Measurements from ENCODE around the gene TTLL11.
"Not testable (repeated sequence)": the region's sequence is repeated elsewhere in the genome, so short reads cannot be mapped to it uniquely, and the experiment has no call there.

The TTLL11 gene

DNA sequence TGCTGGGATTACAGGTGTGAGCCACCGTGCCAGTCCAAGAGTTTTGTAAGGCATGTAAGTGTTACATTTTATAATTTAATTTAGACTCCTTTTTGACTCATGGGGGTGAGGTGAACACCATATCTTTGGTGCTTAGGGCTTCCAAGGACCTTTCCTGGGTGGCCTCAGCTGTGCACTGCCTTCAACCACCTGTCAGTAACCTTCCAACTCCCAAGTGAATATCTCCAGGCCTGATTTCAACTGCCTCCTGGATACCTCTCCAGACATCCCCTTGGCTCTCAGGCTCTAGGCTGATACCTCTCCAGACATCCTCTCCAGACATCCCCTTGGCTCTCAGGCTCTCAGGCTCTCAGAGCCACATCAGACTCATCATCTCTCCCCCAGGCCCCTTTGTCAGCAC, 30.9 kb upstream of the TTLL11 start:
- no peaks in the 10 kb centered on the region for H3K36me3 ChIP-seq (ENCODE audit: control insufficient read depth in 2 of 2, insufficient read depth in 2 of 2, low read length in 2 of 2)

GRCh38 chr9:122122903-122123632, 30.0 kb upstream of the TTLL11 start:
- H3K9ac ChIP-seq (ENCODE audit: low read length in 2 of 2), result no peak overlapping the region
- peaks cover 18% of the 10 kb centered on the region for H3K4me1 ChIP-seq (ENCODE audit: control insufficient read depth, insufficient read depth, low read length)
- H3K27ac ChIP-seq (ENCODE audit: low read length), result no peak overlapping the region

More for the DNA sequence above, 30.9 kb upstream of the TTLL11 start:
- Histone ChIP-seq H3K9ac (ENCODE audit: low read length in 2 of 2) (no peak overlapping the region), H3K9me3 (ENCODE audit: control insufficient read depth in 2 of 2, low read length in 2 of 2) (no peaks in the 10 kb centered on the region), H3K4me1 (ENCODE audit: control insufficient read depth, insufficient read depth, low read length) (peaks cover 18% of the 10 kb centered on the region), H3K27ac (ENCODE audit: low read length) (no peak overlapping the region), H3K27me3 (ENCODE audit: control insufficient read depth in 1 of 2, insufficient read depth in 2 of 2, low read length in 2 of 2) (peaks cover 0 to 5% of the 10 kb centered on the region in 2 donors), H3K4me3 (ENCODE audit: low read length in 2 of 2) (no peak overlapping the region)

DNA sequence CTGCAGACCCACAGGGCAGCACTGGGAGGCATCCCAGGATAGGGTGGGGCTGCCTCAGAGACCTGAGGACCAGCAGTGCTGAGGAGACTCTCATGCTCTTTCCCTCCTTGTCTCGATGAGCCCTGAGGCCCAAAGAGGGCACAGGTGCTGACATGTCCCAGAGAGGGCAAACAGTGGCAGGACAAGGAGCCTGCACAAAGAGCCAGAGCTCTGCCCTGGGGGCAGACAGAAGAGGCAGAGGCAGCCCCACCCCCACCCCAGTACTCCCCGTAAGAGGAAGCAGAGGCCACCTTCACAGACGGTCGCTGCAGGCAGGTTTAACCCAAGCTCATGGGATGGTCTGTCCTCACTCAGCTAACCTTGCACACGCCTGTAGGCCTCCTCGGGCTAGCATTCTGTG, 29.4 kb upstream of the TTLL11 start:
- Histone ChIP-seq H3K9ac (ENCODE audit: low read length in 2 of 2) (no peak overlapping the region), H3K9me3 (ENCODE audit: control insufficient read depth in 2 of 2, low read length in 2 of 2) (no peaks in the 10 kb centered on the region), H3K36me3 (ENCODE audit: control insufficient read depth in 2 of 2, insufficient read depth in 2 of 2, low read length in 2 of 2) (no peaks in the 10 kb centered on the region), H3K4me1 (ENCODE audit: control insufficient read depth, insufficient read depth, low read length) (peaks cover 18% of the 10 kb centered on the region), H3K27ac (ENCODE audit: low read length) (no peak overlapping the region), H3K4me3 (ENCODE audit: low read length in 2 of 2) (no peak overlapping the region), H3K27me3 (ENCODE audit: control insufficient read depth in 1 of 2, insufficient read depth in 2 of 2, low read length in 2 of 2) (peaks cover 0 to 5% of the 10 kb centered on the region in 2 donors)

More at GRCh38 chr9:122122903-122123632, 30.0 kb upstream of the TTLL11 start:
- H3K27me3 ChIP-seq (ENCODE audit: control insufficient read depth in 1 of 2, insufficient read depth in 2 of 2, low read length in 2 of 2), result peaks cover 0 to 5% of the 10 kb centered on the region in 2 donors
- H3K4me3 ChIP-seq (ENCODE audit: low read length in 2 of 2), result no peak overlapping the region
- H3K9me3 ChIP-seq (ENCODE audit: control insufficient read depth in 2 of 2, low read length in 2 of 2), result no peaks in the 10 kb centered on the region
- no peaks in the 10 kb centered on the region for H3K36me3 ChIP-seq (ENCODE audit: control insufficient read depth in 2 of 2, insufficient read depth in 2 of 2, low read length in 2 of 2)

DNA sequence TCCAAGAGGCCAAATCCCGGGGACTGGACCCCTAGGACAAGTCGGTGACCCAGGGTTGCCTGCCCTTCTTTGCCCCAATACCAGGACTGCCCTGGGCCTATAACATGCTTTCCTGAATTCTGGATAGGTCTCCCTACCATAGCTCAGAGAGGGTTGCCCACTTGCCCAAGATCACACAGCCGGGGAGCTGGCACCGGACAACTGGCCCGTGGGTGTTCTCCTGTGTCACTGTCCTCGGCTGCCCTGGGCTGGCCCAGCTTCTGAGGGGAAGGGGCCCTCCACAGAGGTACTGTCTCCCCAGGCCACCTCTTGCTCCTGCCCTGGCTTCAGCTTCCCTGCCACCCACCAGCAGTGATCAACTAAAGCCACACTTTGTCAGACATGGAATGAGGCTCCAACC, 28.8 kb upstream of the TTLL11 start:
- no peaks in the 10 kb centered on the region for H3K36me3 ChIP-seq (ENCODE audit: control insufficient read depth in 2 of 2, insufficient read depth in 2 of 2, low read length in 2 of 2)
- peaks cover 0 to 5% of the 10 kb centered on the region in 2 donors for H3K27me3 ChIP-seq (ENCODE audit: control insufficient read depth in 1 of 2, insufficient read depth in 2 of 2, low read length in 2 of 2)
- no peaks in the 10 kb centered on the region for H3K9me3 ChIP-seq (ENCODE audit: control insufficient read depth in 2 of 2, low read length in 2 of 2)
- H3K4me3 ChIP-seq (ENCODE audit: low read length in 2 of 2), result no peak overlapping the region
- no peak overlapping the region for H3K27ac ChIP-seq (ENCODE audit: low read length)
- no peak overlapping the region for H3K9ac ChIP-seq (ENCODE audit: low read length in 2 of 2)
- H3K4me1 ChIP-seq (ENCODE audit: control insufficient read depth, insufficient read depth, low read length), result peaks cover 17% of the 10 kb centered on the region

- H3K36me3 ChIP-seq (ENCODE audit: control insufficient read depth in 2 of 2, insufficient read depth in 2 of 2, low read length in 2 of 2), result no peaks in the 10 kb centered on the region
- H3K4me1 ChIP-seq (ENCODE audit: control insufficient read depth, insufficient read depth, low read length), result peaks cover 13% of the 10 kb centered on the region
- no peak overlapping the region for H3K4me3 ChIP-seq (ENCODE audit: low read length in 2 of 2)
- H3K27ac ChIP-seq (ENCODE audit: low read length), result no peak overlapping the region
- H3K9me3 ChIP-seq (ENCODE audit: control insufficient read depth in 2 of 2, low read length in 2 of 2), result no peaks in the 10 kb centered on the region
- peaks cover 0 to 5% of the 10 kb centered on the region in 2 donors for H3K27me3 ChIP-seq (ENCODE audit: control insufficient read depth in 1 of 2, insufficient read depth in 2 of 2, low read length in 2 of 2)
- H3K9ac ChIP-seq (ENCODE audit: low read length in 2 of 2), result no peak overlapping the region
Observed at GRCh38 chr9:122121391-122121790, 28.3 kb upstream of the TTLL11 start.

DNA sequence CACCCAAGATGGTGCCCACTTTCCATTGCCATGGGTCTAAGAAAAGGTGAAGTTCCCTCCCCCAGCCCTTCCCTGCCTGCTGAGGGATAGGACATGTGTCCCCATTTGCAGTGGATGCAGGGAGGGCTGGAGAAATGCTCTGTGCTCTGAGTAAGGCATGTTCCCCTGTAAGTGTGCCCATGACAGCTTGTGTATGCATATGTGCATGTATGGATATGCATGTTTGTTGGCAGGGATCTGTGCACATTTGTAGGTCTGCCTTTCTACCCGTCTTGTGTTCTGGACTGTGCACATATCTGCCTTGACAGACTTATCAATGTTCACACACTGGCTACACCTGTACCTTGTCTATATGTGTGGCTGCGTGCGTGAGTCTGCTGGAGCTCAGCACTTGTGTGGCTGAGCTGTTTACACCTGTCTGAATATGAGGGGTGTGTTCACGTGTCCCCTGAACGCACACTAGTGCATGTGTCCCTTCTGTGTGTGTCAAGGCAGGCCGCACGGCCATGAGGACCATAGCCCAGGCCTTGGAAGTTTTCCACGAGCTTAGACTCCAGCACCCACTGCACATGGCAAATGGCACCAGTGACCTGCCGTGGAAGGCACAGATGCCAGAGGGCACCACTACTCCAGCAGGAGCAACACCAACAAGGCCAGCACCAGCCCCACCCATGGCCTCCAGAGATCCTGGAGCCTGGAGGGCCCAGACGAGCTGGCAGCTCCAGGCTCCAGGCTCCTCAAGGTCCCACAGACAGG, 27.4 kb upstream of the TTLL11 start:
- Histone ChIP-seq H3K36me3 (ENCODE audit: control insufficient read depth in 2 of 2, insufficient read depth in 2 of 2, low read length in 2 of 2) (no peaks in the 10 kb centered on the region), H3K27ac (ENCODE audit: low read length) (no peak overlapping the region), H3K4me3 (ENCODE audit: low read length in 2 of 2) (no peak overlapping the region), H3K4me1 (ENCODE audit: control insufficient read depth, insufficient read depth, low read length) (peaks cover 5% of the 10 kb centered on the region), H3K9ac (ENCODE audit: low read length in 2 of 2) (no peak overlapping the region), H3K9me3 (ENCODE audit: control insufficient read depth in 2 of 2, low read length in 2 of 2) (no peaks in the 10 kb centered on the region), H3K27me3 (ENCODE audit: control insufficient read depth in 1 of 2, insufficient read depth in 2 of 2, low read length in 2 of 2) (no peaks in the 10 kb centered on the region)

- H3K27ac ChIP-seq (ENCODE audit: low read length), result no peak overlapping the region
- H3K9me3 ChIP-seq (ENCODE audit: control insufficient read depth in 2 of 2, low read length in 2 of 2), result no peaks in the 10 kb centered on the region
- no peaks in the 10 kb centered on the region for H3K27me3 ChIP-seq (ENCODE audit: control insufficient read depth in 1 of 2, insufficient read depth in 2 of 2, low read length in 2 of 2)
Observed at GRCh38 chr9:122119721-122120120, 26.6 kb upstream of the TTLL11 start.

GRCh38 chr9:122119166-122119521, 26.0 kb upstream of the TTLL11 start:
- Histone ChIP-seq H3K4me1 (ENCODE audit: control insufficient read depth, insufficient read depth, low read length) (no peaks in the 10 kb centered on the region), H3K36me3 (ENCODE audit: control insufficient read depth in 2 of 2, insufficient read depth in 2 of 2, low read length in 2 of 2) (no peaks in the 10 kb centered on the region), H3K4me3 (ENCODE audit: low read length in 2 of 2) (no peak overlapping the region), H3K9me3 (ENCODE audit: control insufficient read depth in 2 of 2, low read length in 2 of 2) (no peaks in the 10 kb centered on the region), H3K27ac (ENCODE audit: low read length) (no peak overlapping the region), H3K27me3 (ENCODE audit: control insufficient read depth in 1 of 2, insufficient read depth in 2 of 2, low read length in 2 of 2) (no peaks in the 10 kb centered on the region), H3K9ac (ENCODE audit: low read length in 2 of 2) (no peak overlapping the region)

More at GRCh38 chr9:122119721-122120120, 26.6 kb upstream of the TTLL11 start:
- Histone ChIP-seq H3K36me3 (ENCODE audit: control insufficient read depth in 2 of 2, insufficient read depth in 2 of 2, low read length in 2 of 2) (no peaks in the 10 kb centered on the region), H3K4me1 (ENCODE audit: control insufficient read depth, insufficient read depth, low read length) (no peaks in the 10 kb centered on the region), H3K4me3 (ENCODE audit: low read length in 2 of 2) (no peak overlapping the region), H3K9ac (ENCODE audit: low read length in 2 of 2) (no peak overlapping the region)

GRCh38 chr9:122118343-122119165, 25.4 kb upstream of the TTLL11 start:
- Histone ChIP-seq H3K4me1 (ENCODE audit: control insufficient read depth, insufficient read depth, low read length) (no peaks in the 10 kb centered on the region), H3K4me3 (ENCODE audit: low read length in 2 of 2) (no peak overlapping the region), H3K36me3 (ENCODE audit: control insufficient read depth in 2 of 2, insufficient read depth in 2 of 2, low read length in 2 of 2) (no peaks in the 10 kb centered on the region), H3K9ac (ENCODE audit: low read length in 2 of 2) (no peak overlapping the region), H3K27ac (ENCODE audit: low read length) (no peak overlapping the region), H3K9me3 (ENCODE audit: control insufficient read depth in 2 of 2, low read length in 2 of 2) (no peaks in the 10 kb centered on the region), H3K27me3 (ENCODE audit: control insufficient read depth in 1 of 2, insufficient read depth in 2 of 2, low read length in 2 of 2) (no peaks in the 10 kb centered on the region)

DNA sequence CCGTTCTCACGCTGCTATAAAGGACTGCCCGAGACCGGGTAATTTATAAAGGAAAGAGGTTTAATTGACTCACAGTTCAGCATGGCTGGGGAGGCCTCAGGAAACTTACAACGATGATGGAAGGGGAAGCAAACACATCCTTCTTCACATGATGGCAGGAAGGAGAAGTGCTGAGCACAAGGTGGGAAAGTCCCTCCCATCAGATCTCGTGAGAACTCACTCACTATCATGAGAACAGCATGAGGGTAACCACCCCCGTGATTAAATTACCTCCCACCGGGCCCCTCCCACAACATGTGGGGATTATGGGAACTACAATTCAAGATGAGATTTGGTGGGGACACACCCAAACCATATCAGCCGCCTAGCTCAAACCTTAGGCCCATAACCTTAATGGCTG, 24.1 kb upstream of the TTLL11 start:
- H3K36me3 ChIP-seq (ENCODE audit: control insufficient read depth in 2 of 2, insufficient read depth in 2 of 2, low read length in 2 of 2); H3K4me3 ChIP-seq (ENCODE audit: low read length in 2 of 2); H3K27me3 ChIP-seq (ENCODE audit: control insufficient read depth in 1 of 2, insufficient read depth in 2 of 2, low read length in 2 of 2); H3K4me1 ChIP-seq (ENCODE audit: control insufficient read depth, insufficient read depth, low read length); H3K9me3 ChIP-seq (ENCODE audit: control insufficient read depth in 2 of 2, low read length in 2 of 2); H3K9ac ChIP-seq (ENCODE audit: low read length in 2 of 2); H3K27ac ChIP-seq (ENCODE audit: low read length): not testable (repeated sequence)
